ENCODE measurements around the gene NEDD4L. TPM values are rescaled to one million over a fixed set of nuclear protein-coding genes. Genes with fewer than 3 reads are reported as not detected.

NEDD4L gene
- total RNA-seq, 1 experiment from 2014 or later = 42.9 TPM

DNA sequence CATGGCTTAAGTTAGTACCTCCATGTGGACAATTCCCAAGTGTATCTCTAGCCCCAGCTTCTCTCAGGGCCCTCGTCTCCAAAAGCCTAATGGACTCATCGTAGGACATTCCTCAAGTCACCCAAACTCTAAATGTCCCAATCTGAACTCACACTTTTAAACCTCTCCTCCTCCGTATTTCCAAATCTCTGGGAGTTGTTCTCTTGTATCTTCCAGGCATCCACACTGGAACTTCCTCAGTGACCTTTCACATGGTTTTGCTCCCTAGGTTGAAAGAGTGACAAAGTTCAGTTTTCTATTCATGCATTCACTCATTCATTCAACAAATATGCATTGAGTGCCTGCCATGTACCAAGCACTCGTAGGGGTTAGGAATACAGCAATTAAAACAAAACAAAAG is 364.6 kb downstream of the NEDD4L start:
- in situ Hi-C loops (cut with HindIII; ENCODE audit: low pct_unique_long_range_greater_than_20kb, low sequenced_read_pairs) = no loop called here
- no peaks in the 10 kb centered on the region for H3K27me3 ChIP-seq (ENCODE audit: control insufficient read depth, insufficient read depth, low read length)
- DNase-seq (ENCODE audit: low read depth, low spot score) = no peak
- ATAC-seq = no peak
- intact Hi-C loops (cut with micrococcal nuclease; ENCODE audit: unreplicated experiment) = no loop called here
- H3K9me3 ChIP-seq (ENCODE audit: control insufficient read depth, insufficient read depth, low read depth, low read length) = no peaks in the 10 kb centered on the region
- no peak overlapping the region for H3K4me3 ChIP-seq (ENCODE audit: low read depth in 2 of 2, low read length in 2 of 2)
- no peaks in the 10 kb centered on the region for H3K4me1 ChIP-seq (ENCODE audit: control insufficient read depth, insufficient read depth, low read length)
- TF ChIP-seq, protein P1, sequence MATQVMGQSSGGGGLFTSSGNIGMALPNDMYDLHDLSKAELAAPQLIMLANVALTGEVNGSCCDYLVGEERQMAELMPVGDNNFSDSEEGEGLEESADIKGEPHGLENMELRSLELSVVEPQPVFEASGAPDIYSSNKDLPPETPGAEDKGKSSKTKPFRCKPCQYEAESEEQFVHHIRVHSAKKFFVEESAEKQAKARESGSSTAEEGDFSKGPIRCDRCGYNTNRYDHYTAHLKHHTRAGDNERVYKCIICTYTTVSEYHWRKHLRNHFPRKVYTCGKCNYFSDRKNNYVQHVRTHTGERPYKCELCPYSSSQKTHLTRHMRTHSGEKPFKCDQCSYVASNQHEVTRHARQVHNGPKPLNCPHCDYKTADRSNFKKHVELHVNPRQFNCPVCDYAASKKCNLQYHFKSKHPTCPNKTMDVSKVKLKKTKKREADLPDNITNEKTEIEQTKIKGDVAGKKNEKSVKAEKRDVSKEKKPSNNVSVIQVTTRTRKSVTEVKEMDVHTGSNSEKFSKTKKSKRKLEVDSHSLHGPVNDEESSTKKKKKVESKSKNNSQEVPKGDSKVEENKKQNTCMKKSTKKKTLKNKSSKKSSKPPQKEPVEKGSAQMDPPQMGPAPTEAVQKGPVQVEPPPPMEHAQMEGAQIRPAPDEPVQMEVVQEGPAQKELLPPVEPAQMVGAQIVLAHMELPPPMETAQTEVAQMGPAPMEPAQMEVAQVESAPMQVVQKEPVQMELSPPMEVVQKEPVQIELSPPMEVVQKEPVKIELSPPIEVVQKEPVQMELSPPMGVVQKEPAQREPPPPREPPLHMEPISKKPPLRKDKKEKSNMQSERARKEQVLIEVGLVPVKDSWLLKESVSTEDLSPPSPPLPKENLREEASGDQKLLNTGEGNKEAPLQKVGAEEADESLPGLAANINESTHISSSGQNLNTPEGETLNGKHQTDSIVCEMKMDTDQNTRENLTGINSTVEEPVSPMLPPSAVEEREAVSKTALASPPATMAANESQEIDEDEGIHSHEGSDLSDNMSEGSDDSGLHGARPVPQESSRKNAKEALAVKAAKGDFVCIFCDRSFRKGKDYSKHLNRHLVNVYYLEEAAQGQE (IDR thresholded peaks at IDR 0.05; ENCODE audit: insufficient read depth in 1 of 2, low read depth in 2 of 2, low read length in 1 of 2) = no peak
- TF ChIP-seq, protein P2, sequence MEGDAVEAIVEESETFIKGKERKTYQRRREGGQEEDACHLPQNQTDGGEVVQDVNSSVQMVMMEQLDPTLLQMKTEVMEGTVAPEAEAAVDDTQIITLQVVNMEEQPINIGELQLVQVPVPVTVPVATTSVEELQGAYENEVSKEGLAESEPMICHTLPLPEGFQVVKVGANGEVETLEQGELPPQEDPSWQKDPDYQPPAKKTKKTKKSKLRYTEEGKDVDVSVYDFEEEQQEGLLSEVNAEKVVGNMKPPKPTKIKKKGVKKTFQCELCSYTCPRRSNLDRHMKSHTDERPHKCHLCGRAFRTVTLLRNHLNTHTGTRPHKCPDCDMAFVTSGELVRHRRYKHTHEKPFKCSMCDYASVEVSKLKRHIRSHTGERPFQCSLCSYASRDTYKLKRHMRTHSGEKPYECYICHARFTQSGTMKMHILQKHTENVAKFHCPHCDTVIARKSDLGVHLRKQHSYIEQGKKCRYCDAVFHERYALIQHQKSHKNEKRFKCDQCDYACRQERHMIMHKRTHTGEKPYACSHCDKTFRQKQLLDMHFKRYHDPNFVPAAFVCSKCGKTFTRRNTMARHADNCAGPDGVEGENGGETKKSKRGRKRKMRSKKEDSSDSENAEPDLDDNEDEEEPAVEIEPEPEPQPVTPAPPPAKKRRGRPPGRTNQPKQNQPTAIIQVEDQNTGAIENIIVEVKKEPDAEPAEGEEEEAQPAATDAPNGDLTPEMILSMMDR (IDR thresholded peaks at IDR 0.05) = no peak
- TF ChIP-seq SIN3A (IDR thresholded peaks at IDR 0.05; ENCODE audit: borderline replicate concordance, insufficient read depth, low read depth, low read length) = no peak
- no peak for TF ChIP-seq POLR2AphosphoS5 (IDR thresholded peaks at IDR 0.05; ENCODE audit: low read depth, low read length)
- no peak for TF ChIP-seq TCF7L2 (IDR thresholded peaks at IDR 0.05; ENCODE audit: low read depth, low read length)
- no peak overlapping the region for H3K27ac ChIP-seq (ENCODE audit: low read length)
- CTCF ChIA-PET = no interaction called here
- BruUV-seq (replicated peaks) = no TSS peak
- POLR2A ChIA-PET = no interaction called here
- no peaks in the 10 kb centered on the region for H3K36me3 ChIP-seq (ENCODE audit: control insufficient read depth, insufficient read depth, low read length)

GRCh38 chr18:58409802-58410445 is 365.9 kb downstream of the NEDD4L start:
- Histone ChIP-seq H3K4me3 (ENCODE audit: low read depth in 2 of 2, low read length in 2 of 2) (no peak overlapping the region), H3K4me1 (ENCODE audit: control insufficient read depth, insufficient read depth, low read length) (no peaks in the 10 kb centered on the region), H3K27ac (ENCODE audit: low read length) (no peak overlapping the region), H3K36me3 (ENCODE audit: control insufficient read depth, insufficient read depth, low read length) (no peaks in the 10 kb centered on the region), H3K9me3 (ENCODE audit: control insufficient read depth, insufficient read depth, low read depth, low read length) (no peaks in the 10 kb centered on the region), H3K27me3 (ENCODE audit: control insufficient read depth, insufficient read depth, low read length) (no peaks in the 10 kb centered on the region)
- DNase-seq (ENCODE audit: low read depth, low spot score) = no peak
- no TSS peak for BruUV-seq (replicated peaks)
- in situ Hi-C loops (cut with HindIII; ENCODE audit: low pct_unique_long_range_greater_than_20kb, low sequenced_read_pairs) (no loop called here), intact Hi-C loops (cut with micrococcal nuclease; ENCODE audit: unreplicated experiment) (no loop called here)
- no peak for ATAC-seq
- no peak for TF ChIP-seq TCF7L2 (IDR thresholded peaks at IDR 0.05; ENCODE audit: low read depth, low read length)
- TF ChIP-seq POLR2AphosphoS5 (IDR thresholded peaks at IDR 0.05; ENCODE audit: low read depth, low read length) = no peak
- TF ChIP-seq, protein P1 (IDR thresholded peaks at IDR 0.05; ENCODE audit: insufficient read depth in 1 of 2, low read depth in 2 of 2, low read length in 1 of 2) = no peak
- TF ChIP-seq SIN3A (IDR thresholded peaks at IDR 0.05; ENCODE audit: borderline replicate concordance, insufficient read depth, low read depth, low read length) = no peak
- TF ChIP-seq, protein P2 (IDR thresholded peaks at IDR 0.05) = no peak
- POLR2A ChIA-PET = no interaction called here
- CTCF ChIA-PET = no interaction called here
